ENCODE data around the gene SOBP.
"Not testable (repeated sequence)": the region's sequence is repeated elsewhere in the genome, so short reads cannot be mapped to it uniquely, and the experiment has no call there.

DNA sequence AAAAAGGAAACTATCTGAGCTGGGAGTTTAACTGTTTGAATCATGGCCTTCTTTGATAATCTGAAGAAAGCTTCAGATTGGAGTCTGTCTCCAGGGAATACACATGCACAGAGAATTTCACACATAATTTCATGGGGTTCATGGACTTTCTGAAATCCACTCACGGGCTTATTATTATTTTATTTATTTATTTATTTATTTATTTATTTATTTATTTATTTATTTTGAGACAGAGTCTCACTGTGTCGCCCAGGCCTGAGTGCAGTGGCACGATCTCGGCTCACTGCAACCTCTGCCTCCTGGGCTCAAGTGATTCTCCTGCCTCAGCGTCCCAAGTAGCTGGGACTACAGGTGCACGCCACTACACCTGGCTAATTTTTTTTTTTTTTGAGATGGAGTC is 63.2 kb downstream of the SOBP start:
- not testable (repeated sequence) for TF ChIP-seq CTCF (optimal IDR thresholded peaks at IDR 0.05 in 1 of 3, IDR thresholded peaks at IDR 0.05 in 1 of 3, conservative IDR thresholded peaks at IDR 0.05 in 1 of 3; ENCODE audit: extremely low read depth in 1 of 3, insufficient read depth in 2 of 3, low read length in 3 of 3); EZH2 (IDR thresholded peaks at IDR 0.05; ENCODE audit: low read length)
